Smooth muscle cell (in vitro differentiated cells): ENCODE data around the gene ARPC1B. TPM values are rescaled to one million over a fixed set of nuclear protein-coding genes. Genes with fewer than 3 reads are reported as not detected.

Experiments used
- DNase-seq: peaks from one replicate; lab custom pipeline; 2025; ENCODE audit not compliant: unreplicated experiment; lab: John Stamatoyannopoulos, UW
- H2AFZ ChIP-seq: fragments of 200-600 bp; sonication (generic); 2 replicates; pipeline ENCODE4 v1.6.0; 2016; ENCODE audit warnings: antibody characterized with exemption, low read depth, mild to moderate bottlenecking
- H3F3A ChIP-seq: fragments of 200-600 bp; sonication (generic); 2 replicates; pipeline ENCODE4 v1.6.0; 2017; ENCODE audit warnings: antibody characterized with exemption, low read depth
- H3K27ac ChIP-seq: fragments of 200-600 bp; sonication (generic); 2 replicates; pipeline ENCODE4 v1.5.1; 2016; ENCODE audit warnings: low read depth, mild to moderate bottlenecking
- H3K27me3 ChIP-seq: fragments of 200-600 bp; sonication (generic); 2 replicates; pipeline ENCODE4 v1.6.1; 2016; ENCODE audit warnings: low read depth, mild to moderate bottlenecking
- H3K36me3 ChIP-seq: fragments of 200-600 bp; sonication (generic); 2 replicates; pipeline ENCODE4 v1.5.1; 2016; ENCODE audit warnings: low read depth
- H3K4me1 ChIP-seq: fragments of 200-600 bp; sonication (generic); 2 replicates; pipeline ENCODE4 v1.5.1; 2016; ENCODE audit warnings: low read depth
- H3K4me2 ChIP-seq: fragments of 200-600 bp; sonication (generic); 2 replicates; pipeline ENCODE4 v1.6.0; 2016; ENCODE audit warnings: mild to moderate bottlenecking
- H3K4me3 ChIP-seq: fragments of 200-600 bp; sonication (generic); 2 replicates; pipeline ENCODE4 v1.5.1; 2016; ENCODE audit warnings: mild to moderate bottlenecking
- H3K79me2 ChIP-seq: fragments of 200-600 bp; sonication (generic); 2 replicates; pipeline ENCODE4 v1.6.0; 2016; ENCODE audit warnings: low read depth, mild to moderate bottlenecking
- H3K9ac ChIP-seq: fragments of 200-600 bp; sonication (generic); 2 replicates; pipeline ENCODE4 v1.6.0; 2016; ENCODE audit warnings: low read depth
- H3K9me3 ChIP-seq: fragments of 200-600 bp; sonication (generic); replicated peaks from 2 replicates; pipeline ENCODE4 v1.5.1; 2016; ENCODE audit warnings: low read depth
- H4K20me1 ChIP-seq: fragments of 200-600 bp; sonication (generic); 2 replicates; pipeline ENCODE4 v1.6.0; 2016; ENCODE audit warnings: low read depth
- CTCF ChIP-seq: fragments of 200-600 bp; sonication (generic); IDR thresholded peaks from 2 replicates; pipeline ENCODE4 v1.5.1; 2017; ENCODE audit warnings: borderline replicate concordance, mild to moderate bottlenecking, antibody characterized with exemption; ENCODE audit not compliant: insufficient read depth, poor library complexity, severe bottlenecking
- WGBS: methylation state at CpG from one replicate; pipeline ENCODE4 v1.1.7; 2016; ENCODE audit warnings: low lambda C conversion rate; 5-methylcytosine and 5-hydroxymethylcytosine counted together
- polyA plus RNA-seq: library from polyadenylated mRNA; unstranded; fragments of >200 nt; fragmentation: Nextera tagmentation; extraction: Ambion mirVana; gene quantifications from 2 replicates; pipeline ENCODE4 v1.2.1, GENCODE V29; 2016
- total RNA-seq: library from RNA; depleted of rRNA; stranded (reverse); fragments of >200 nt; gene quantifications from 2 replicates; pipeline ENCODE4 v1.2.3, GENCODE V29; 2014

The ARPC1B gene
- total and polyA plus RNA-seq, 2 experiments from 2014 or later: 105 to 225 TPM

GRCh38 chr7:99407872-99408378 lies 33.4 kb downstream of the ARPC1B start:
- peaks cover 70% of the 10 kb centered on the region for H4K20me1 ChIP-seq
- peak; percentile 41 for DNase-seq
- H3K36me3 ChIP-seq: peaks cover 10% of the 10 kb centered on the region
- 1% methylated on average over 28 of the region's 28 CpGs for WGBS
- peak overlapping the region; percentile 53 for H2AFZ ChIP-seq
- peak overlapping the region; percentile 96 for H3K4me2 ChIP-seq
- no peaks in the 10 kb centered on the region for H3F3A ChIP-seq
- peaks cover 75% of the 10 kb centered on the region for H3K79me2 ChIP-seq
- H3K4me1 ChIP-seq: peaks cover 17% of the 10 kb centered on the region
- peak overlapping the region; percentile 98 for H3K27ac ChIP-seq
- H3K9me3 ChIP-seq: no peaks in the 10 kb centered on the region
- H3K27me3 ChIP-seq: no peaks in the 10 kb centered on the region
- H3K4me3 ChIP-seq: peak overlapping the region; percentile 92
- TF ChIP-seq CTCF: no peak
- H3K9ac ChIP-seq: peak overlapping the region; percentile 97

DNA sequence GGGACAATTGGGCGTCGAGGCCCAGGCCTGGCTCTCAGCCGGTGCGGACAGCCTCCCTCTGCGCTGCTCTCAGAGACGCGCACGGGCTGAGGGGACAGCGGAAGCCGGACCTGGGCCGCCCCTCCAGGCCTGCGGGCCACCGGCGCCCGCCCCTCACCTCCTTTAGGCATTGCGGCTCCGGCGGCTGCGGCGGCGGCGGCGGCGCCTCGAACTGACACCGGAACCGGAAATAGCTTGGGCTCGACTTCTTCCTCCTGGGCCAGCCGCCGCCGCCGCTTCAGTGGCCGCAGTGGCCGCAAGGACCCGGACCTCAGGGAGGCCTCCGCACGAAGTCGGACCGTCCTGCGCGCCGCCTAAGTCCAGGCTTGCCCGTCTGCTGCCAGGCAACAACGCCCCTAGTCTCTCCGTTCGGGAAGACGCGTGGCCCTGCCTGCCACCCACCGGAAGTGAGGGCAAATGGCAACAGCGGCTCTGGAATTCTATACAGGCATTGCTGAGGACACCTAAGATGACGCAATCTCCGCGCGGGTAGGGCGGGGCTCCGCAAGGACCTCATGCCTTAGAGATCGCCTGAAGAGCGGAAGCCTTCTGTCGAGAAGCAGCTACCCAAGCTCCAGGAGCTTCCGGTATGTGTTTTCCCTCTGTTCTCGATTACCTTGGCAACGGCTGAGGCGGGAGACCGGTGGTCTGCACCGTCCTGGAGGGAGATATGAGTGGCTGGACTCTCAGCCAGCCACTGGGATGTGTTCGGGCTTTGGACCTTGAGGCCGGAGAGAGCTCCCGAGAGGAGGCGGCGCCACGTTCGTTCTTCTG lies 34.1 kb downstream of the ARPC1B start, which contains the start of the genes BUD31 and PDAP1:
TSS of gene BUD31 (plus strand) at position 591 of the 813 bp plus-strand sequence. CDS start 2,124 bp downstream, outside the sequence.
TSS of gene PDAP1 (minus strand) at position 219 of the 813 bp plus-strand sequence. CDS start at position 170, 49 bp downstream.
- H3F3A ChIP-seq: no peaks in the 10 kb centered on the region
- H3K9ac ChIP-seq: peak within 1 kb of the TSS; percentile 97
- peaks cover 17% of the 10 kb centered on the region for H3K4me1 ChIP-seq
- peak within 1 kb of the TSS; percentile 98 for H3K27ac ChIP-seq
- 1% methylated on average over 72 of the region's 72 CpGs for WGBS
- H3K4me2 ChIP-seq: peak within 1 kb of the TSS; percentile 96
- peaks cover 10% of the 10 kb centered on the region for H3K36me3 ChIP-seq
- H3K9me3 ChIP-seq: no peaks in the 10 kb centered on the region
- peak; percentile 90 for DNase-seq
- peak within 1 kb of the TSS; percentile 53 for H2AFZ ChIP-seq
- peak within 1 kb of the TSS; percentile 92 for H3K4me3 ChIP-seq
- peaks cover 72% of the 10 kb centered on the region for H3K79me2 ChIP-seq
- H4K20me1 ChIP-seq: peaks cover 64% of the 10 kb centered on the region
- TF ChIP-seq CTCF: no peak
- no peaks in the 10 kb centered on the region for H3K27me3 ChIP-seq

DNA sequence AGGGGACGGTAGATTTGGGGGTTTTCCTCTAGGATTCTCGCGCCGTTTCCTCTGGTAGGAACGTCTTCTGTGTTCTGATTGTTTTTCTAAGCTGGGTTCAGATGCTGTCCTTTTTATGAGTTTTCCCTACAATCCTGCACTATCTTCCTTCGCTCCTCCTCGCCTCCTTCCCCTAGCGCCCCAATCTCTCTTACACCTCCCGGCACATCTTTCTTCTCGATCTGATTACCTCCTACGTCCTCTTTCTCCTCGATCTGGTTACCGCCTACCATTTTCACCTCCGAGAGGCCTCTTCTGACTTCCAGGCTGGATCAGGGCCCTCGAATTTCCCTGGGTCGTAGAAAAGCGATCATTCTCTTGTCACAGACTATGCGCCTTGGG lies 34.7 kb downstream of the ARPC1B start:
- H3F3A ChIP-seq: no peaks in the 10 kb centered on the region
- peaks cover 77% of the 10 kb centered on the region for H3K79me2 ChIP-seq
- peaks cover 10% of the 10 kb centered on the region for H3K36me3 ChIP-seq
- no peak for TF ChIP-seq CTCF
- H3K27me3 ChIP-seq: no peaks in the 10 kb centered on the region
- peak overlapping the region; percentile 97 for H3K9ac ChIP-seq
- H3K4me2 ChIP-seq: peak overlapping the region; percentile 96
- 5% methylated on average over 16 of the region's 18 CpGs for WGBS
- H4K20me1 ChIP-seq: peaks cover 58% of the 10 kb centered on the region
- peak overlapping the region; percentile 98 for H3K27ac ChIP-seq
- no peak for DNase-seq
- H3K4me3 ChIP-seq: peak overlapping the region; percentile 92
- no peaks in the 10 kb centered on the region for H3K9me3 ChIP-seq
- peak overlapping the region; percentile 53 for H2AFZ ChIP-seq
- peaks cover 17% of the 10 kb centered on the region for H3K4me1 ChIP-seq
